ENCODE data around the gene PTPN9. TPM values are rescaled to one million over a fixed set of nuclear protein-coding genes. Genes with fewer than 3 reads are reported as not detected.
"Not testable (repeated sequence)": the region's sequence is repeated elsewhere in the genome, so short reads cannot be mapped to it uniquely, and the experiment has no call there.

PTPN9 gene
- total and polyA plus RNA-seq, 5 donors, result 4.5 to 16.0 (median 9.4) TPM

DNA sequence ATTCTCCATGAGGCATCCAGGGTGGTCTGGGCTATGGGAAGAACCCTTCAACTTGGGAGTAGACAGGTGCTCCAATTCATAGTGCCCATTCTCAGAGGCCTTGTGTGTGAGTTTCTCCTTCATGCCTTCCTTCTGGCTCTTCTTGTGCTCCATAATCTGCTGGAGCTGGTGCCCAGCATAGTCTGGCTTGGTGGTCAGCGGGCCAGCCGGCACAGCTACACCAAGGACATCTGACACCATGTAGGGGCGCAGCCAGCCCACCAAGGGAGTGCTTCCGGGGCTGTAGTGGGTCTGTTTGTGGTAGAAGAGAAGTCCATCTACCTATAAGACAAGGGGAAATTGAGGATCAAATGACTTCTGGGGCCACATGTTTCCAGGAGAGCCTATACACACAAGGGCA, 19.2 kb upstream of the PTPN9 start:
- no peaks in the 10 kb centered on the region for H3K9me3 ChIP-seq (ENCODE audit: control insufficient read depth, low read length)
- intact Hi-C loops (cut with DNase I), result no loop called here
- ATAC-seq, result no peak
- no peak for DNase-seq
- no peak overlapping the region for H3K4me3 ChIP-seq (ENCODE audit: low read length)
- H3K27ac ChIP-seq (ENCODE audit: low read length), result no peak overlapping the region
- no peaks in the 10 kb centered on the region for H3K4me1 ChIP-seq (ENCODE audit: control insufficient read depth, insufficient read depth, low read length)
- WGBS, result 93% methylated on average over 4 of the region's 4 CpGs
- no peaks in the 10 kb centered on the region for H3K27me3 ChIP-seq (ENCODE audit: control insufficient read depth, insufficient read depth)

DNA sequence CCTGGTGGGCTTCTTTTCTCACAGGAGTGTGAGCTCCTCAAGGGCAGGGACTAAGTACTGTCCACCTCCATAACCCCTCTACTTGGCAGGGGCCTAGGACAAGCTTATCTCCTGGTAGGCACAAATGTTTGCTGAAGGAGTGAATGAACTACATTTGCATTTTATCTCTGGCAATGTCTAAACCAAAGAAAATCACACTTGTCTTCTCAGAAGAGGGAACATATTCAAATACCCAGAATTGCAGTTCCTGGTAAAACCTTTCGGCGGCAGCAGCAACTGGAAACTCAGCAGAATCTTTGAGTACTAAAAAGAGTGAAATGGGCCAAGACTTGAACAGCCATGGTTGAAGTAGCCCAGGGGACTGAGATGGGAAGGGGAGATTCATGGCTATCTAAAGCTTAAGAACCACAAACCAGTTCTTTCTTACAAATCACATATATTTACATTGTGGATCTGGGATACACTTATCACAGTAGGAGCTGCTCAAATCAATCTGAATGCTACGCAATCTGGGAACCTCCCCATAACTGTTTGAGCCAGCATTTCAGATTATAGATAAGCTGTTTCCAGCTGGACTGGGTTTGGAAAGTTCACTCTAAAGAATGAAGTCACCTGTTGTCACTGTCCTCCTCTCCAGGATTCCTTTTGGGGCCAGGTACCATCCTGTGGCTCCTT, 18.7 kb upstream of the PTPN9 start:
- H3K27ac ChIP-seq (ENCODE audit: low read length), result no peak overlapping the region
- no peaks in the 10 kb centered on the region for H3K27me3 ChIP-seq (ENCODE audit: control insufficient read depth, insufficient read depth)
- no peak overlapping the region for H3K4me3 ChIP-seq (ENCODE audit: low read length)
- H3K9me3 ChIP-seq (ENCODE audit: control insufficient read depth, low read length), result no peaks in the 10 kb centered on the region
- no peaks in the 10 kb centered on the region for H3K4me1 ChIP-seq (ENCODE audit: control insufficient read depth, insufficient read depth, low read length)
- 61% methylated on average over 3 of the region's 3 CpGs for WGBS
- DNase-seq, result no peak
- peak in 1 of 2 donors; percentile 20 for ATAC-seq
- intact Hi-C loops (cut with DNase I), result no loop called here

DNA sequence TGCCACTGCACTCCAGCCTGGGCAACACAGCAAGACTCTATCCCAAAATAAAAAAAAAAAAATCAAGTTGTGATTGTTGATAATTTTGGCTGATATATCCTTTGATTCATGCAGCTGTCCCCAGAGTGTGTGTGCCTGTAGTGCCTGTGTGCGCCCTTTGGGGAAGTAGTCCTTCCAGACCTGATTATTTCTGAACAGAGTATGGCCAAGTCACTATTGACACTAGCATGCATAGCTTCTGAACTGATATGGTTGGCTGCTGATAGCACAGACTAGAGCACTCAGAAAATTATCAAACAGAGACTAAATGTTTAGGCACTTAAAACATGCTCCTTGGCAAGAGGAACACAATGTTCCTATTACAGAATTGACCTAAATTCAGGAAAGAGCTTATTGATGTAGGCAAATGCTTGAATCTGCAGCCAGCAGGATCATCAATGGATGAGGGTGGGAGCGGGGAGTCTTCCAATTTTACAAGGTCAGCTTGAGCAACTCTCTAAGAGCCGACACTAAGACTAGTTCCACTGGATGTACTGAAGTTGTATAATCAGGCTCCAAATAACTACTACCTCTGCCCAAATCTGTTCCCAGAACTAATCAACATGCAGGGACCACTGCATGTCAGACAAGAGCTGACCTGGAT, 17.7 kb upstream of the PTPN9 start:
- DNase-seq, result no peak
- Histone ChIP-seq H3K27ac (ENCODE audit: low read length) (no peak overlapping the region), H3K4me1 (ENCODE audit: control insufficient read depth, insufficient read depth, low read length) (no peaks in the 10 kb centered on the region), H3K27me3 (ENCODE audit: control insufficient read depth, insufficient read depth) (no peaks in the 10 kb centered on the region), H3K4me3 (ENCODE audit: low read length) (no peak overlapping the region), H3K9me3 (ENCODE audit: control insufficient read depth, low read length) (no peaks in the 10 kb centered on the region)
- 81% methylated on average over 3 of the region's 3 CpGs for WGBS
- intact Hi-C loops (cut with DNase I), result no loop called here
- no peak for ATAC-seq

DNA sequence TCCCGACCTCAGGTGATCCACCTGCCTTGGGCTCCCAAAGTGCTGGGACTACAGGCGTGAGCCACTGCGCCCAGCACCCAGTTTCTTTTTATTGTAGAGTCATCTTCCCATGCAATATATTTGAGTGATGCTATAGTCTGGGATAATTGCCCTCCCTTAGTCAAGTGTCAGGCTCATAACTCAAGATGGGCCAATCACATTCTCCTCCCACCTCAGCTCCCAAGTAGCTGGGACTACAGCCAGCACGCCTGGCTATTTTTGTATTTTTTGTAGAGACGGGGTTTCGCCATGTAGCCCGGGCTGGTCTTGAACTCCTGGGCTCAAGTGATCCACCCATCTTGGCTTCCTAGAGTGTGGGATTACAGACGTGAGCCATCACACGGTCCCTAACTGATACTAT, 15.2 kb upstream of the PTPN9 start:
- no peaks in the 10 kb centered on the region for H3K27me3 ChIP-seq (ENCODE audit: control insufficient read depth, insufficient read depth)
- no peak for ATAC-seq
- no peak for DNase-seq
- H3K9me3 ChIP-seq (ENCODE audit: control insufficient read depth, low read length), result no peaks in the 10 kb centered on the region
- intact Hi-C loops (cut with DNase I), result no loop called here
- H3K4me3 ChIP-seq (ENCODE audit: low read length), result no peak overlapping the region
- WGBS, result 75% methylated on average over 9 of the region's 9 CpGs
- H3K4me1 ChIP-seq (ENCODE audit: control insufficient read depth, insufficient read depth, low read length), result peaks cover 2% of the 10 kb centered on the region
- H3K27ac ChIP-seq (ENCODE audit: low read length), result no peak overlapping the region

DNA sequence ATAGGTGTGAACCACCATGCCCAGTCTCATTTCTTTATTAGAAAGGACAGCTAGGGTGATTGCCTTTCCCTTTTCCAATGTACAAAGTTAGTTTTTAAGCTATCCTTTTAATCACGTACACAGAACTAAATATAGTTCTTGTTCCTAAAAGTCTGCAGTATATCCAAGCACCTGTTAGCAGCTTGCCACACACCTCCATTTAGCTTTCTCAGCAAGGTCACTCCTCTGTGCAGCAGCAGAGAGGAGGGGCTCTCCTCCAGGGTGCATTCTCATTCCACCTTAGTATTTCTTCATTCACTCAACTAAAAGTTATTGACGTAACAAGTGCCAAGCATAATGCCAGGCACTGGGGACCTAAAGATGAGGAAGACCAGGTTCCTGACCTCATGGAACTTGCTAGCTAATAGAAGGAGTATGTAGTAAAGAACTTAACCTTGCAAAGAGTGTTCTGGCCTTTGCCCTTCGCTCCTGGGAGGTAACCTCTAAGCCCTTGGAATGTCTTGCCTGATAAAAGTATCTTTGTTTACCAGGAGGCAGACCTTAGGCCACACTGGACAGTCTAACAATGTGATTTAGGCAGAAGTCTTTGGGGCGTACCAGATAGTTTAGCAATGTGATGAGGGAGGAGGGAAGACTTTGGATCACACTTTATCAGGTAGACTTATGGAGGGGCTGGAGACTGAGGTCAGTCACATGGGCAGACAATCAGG, 12.7 kb upstream of the PTPN9 start:
- no peak for DNase-seq
- no peaks in the 10 kb centered on the region for H3K27me3 ChIP-seq (ENCODE audit: control insufficient read depth, insufficient read depth)
- ATAC-seq, result no peak
- 89% methylated on average over 4 of the region's 4 CpGs for WGBS
- H3K4me3 ChIP-seq (ENCODE audit: low read length), result no peak overlapping the region
- peaks cover 2% of the 10 kb centered on the region for H3K4me1 ChIP-seq (ENCODE audit: control insufficient read depth, insufficient read depth, low read length)
- H3K9me3 ChIP-seq (ENCODE audit: control insufficient read depth, low read length), result no peaks in the 10 kb centered on the region
- intact Hi-C loops (cut with DNase I), result no loop called here
- no peak overlapping the region for H3K27ac ChIP-seq (ENCODE audit: low read length)

DNA sequence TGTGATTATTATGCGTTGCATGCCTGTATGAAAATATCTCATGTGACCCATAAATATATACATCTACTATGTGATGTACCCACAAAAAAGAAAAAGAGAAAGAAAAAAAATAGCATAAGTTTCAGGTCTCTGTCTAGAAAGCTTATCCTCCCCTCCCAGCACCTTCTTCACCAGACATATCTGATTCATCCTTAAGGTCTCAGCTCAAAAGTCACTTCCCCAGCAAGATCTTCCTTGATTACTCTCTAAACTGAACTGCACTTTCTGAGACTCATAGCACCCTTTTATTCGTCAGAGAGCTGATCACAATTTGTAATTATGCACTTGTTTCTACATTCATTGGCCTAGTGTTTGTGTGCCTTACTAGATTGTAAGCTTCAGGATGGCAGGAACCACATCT, 11.1 kb upstream of the PTPN9 start:
- intact Hi-C loops (cut with DNase I), result no loop called here
- no peak for DNase-seq
- WGBS, result 97% methylated on average over 2 of the region's 2 CpGs
- Histone ChIP-seq H3K4me1 (ENCODE audit: control insufficient read depth, insufficient read depth, low read length) (peaks cover 2% of the 10 kb centered on the region), H3K27me3 (ENCODE audit: control insufficient read depth, insufficient read depth) (no peaks in the 10 kb centered on the region), H3K4me3 (ENCODE audit: low read length) (no peak overlapping the region), H3K27ac (ENCODE audit: low read length) (no peak overlapping the region), H3K9me3 (ENCODE audit: control insufficient read depth, low read length) (no peaks in the 10 kb centered on the region)
- ATAC-seq, result no peak

DNA sequence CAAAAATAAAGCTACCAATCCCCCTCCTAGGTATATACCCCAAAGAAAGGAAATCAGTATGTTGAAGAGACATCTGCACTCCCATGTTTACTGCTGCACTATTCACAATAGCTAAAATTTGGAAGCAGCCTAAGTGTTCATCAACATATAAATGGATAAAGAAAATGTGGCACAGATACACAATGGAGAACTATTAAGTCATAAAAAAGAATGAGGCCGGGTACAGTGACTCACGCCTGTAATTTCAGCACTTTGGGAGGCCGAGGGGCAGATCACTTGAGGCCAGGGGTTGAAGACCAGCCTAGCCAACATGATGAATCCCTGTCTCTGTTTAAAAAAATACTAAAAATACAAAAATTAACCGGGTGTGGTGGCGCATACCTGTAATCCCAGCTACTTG, 10.0 kb upstream of the PTPN9 start:
- Histone ChIP-seq H3K4me3 (ENCODE audit: low read length) (no peak overlapping the region), H3K27ac (ENCODE audit: low read length) (no peak overlapping the region), H3K4me1 (ENCODE audit: control insufficient read depth, insufficient read depth, low read length) (peaks cover 2% of the 10 kb centered on the region), H3K9me3 (ENCODE audit: control insufficient read depth, low read length) (no peaks in the 10 kb centered on the region), H3K27me3 (ENCODE audit: control insufficient read depth, insufficient read depth) (no peaks in the 10 kb centered on the region)
- DNase-seq (no peak), ATAC-seq (no peak)
- WGBS, result over 99% methylated on average over 5 of the region's 5 CpGs
- intact Hi-C loops (cut with DNase I), result no loop called here

DNA sequence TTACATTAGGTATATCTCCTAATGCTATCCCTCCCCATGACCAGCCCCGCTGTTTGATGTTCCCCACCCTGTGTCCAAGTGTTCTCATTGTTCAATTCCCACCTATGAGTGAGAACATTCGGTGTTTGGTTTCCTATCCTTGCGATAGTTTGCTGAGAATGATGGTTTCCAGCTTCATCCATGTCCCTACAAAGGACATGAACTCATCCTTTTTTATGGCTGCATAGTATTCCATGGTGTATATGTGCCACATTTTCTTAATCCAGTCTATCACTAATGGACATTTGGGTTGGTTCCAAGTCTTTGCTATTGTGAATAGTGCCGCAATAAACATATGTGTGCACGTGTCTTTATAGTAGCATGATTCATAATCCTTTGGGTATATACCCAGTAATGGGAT, 7.3 kb upstream of the PTPN9 start:
- 96% methylated on average over 5 of the region's 5 CpGs for WGBS
- H3K4me1 ChIP-seq (ENCODE audit: control insufficient read depth, insufficient read depth, low read length); DNase-seq; H3K27ac ChIP-seq (ENCODE audit: low read length); intact Hi-C loops (cut with DNase I); H3K9me3 ChIP-seq (ENCODE audit: control insufficient read depth, low read length); H3K27me3 ChIP-seq (ENCODE audit: control insufficient read depth, insufficient read depth); ATAC-seq; H3K4me3 ChIP-seq (ENCODE audit: low read length): not testable (repeated sequence)

DNA sequence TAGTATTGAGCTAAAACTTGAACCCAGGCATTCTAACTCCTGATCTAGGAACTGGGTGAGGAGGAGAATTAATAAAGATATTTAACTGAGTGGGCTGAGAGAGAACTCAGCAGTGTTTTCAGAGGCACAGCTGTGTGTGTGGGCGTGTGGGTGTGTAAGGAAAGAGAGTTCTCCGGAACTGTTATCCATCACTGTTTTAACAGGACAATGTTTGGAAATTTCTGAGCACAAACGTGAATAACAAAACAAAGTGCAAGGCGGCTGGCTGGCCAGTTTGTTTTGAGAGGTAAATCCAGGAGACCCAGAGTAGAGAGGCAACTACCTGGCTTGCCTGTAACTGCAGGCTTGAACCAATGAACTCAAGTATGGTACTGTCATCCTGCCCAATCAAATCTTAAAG, 5.0 kb upstream of the PTPN9 start:
- DNase-seq (no peak), ATAC-seq (no peak)
- intact Hi-C loops (cut with DNase I), result no loop called here
- Histone ChIP-seq H3K27ac (ENCODE audit: low read length) (no peak overlapping the region), H3K27me3 (ENCODE audit: control insufficient read depth, insufficient read depth) (no peaks in the 10 kb centered on the region), H3K4me3 (ENCODE audit: low read length) (no peak overlapping the region), H3K4me1 (ENCODE audit: control insufficient read depth, insufficient read depth, low read length) (no peaks in the 10 kb centered on the region), H3K9me3 (ENCODE audit: control insufficient read depth, low read length) (no peaks in the 10 kb centered on the region)
- 46% methylated on average over 4 of the region's 4 CpGs for WGBS

DNA sequence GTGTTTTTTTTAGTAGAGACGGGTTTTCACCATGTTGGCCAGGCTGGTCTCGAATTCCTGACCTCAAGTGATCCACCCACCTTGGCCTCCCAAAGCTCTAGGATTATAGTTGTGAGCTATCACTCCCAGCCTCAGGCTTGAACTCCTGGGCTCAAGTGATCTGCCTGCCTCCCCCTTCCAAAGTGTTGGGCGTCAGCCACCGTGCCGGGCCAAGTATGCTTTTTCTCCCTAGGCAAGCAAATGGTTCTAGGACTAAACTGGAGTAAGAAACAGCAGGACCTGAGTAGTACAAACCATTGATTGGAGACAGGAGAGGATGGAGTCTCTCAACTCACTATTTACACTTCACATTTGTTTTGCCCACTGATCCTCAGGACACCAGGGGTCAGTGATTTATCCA, 4.6 kb upstream of the PTPN9 start:
- ATAC-seq (no peak), DNase-seq (peak in 1 of 3 donors; percentile 68)
- H3K27ac ChIP-seq (ENCODE audit: low read length), result no peak overlapping the region
- H3K4me1 ChIP-seq (ENCODE audit: control insufficient read depth, insufficient read depth, low read length), result no peaks in the 10 kb centered on the region
- no peaks in the 10 kb centered on the region for H3K27me3 ChIP-seq (ENCODE audit: control insufficient read depth, insufficient read depth)
- intact Hi-C loops (cut with DNase I), result no loop called here
- no peaks in the 10 kb centered on the region for H3K9me3 ChIP-seq (ENCODE audit: control insufficient read depth, low read length)
- H3K4me3 ChIP-seq (ENCODE audit: low read length), result no peak overlapping the region
- 60% methylated on average over 5 of the region's 5 CpGs for WGBS

DNA sequence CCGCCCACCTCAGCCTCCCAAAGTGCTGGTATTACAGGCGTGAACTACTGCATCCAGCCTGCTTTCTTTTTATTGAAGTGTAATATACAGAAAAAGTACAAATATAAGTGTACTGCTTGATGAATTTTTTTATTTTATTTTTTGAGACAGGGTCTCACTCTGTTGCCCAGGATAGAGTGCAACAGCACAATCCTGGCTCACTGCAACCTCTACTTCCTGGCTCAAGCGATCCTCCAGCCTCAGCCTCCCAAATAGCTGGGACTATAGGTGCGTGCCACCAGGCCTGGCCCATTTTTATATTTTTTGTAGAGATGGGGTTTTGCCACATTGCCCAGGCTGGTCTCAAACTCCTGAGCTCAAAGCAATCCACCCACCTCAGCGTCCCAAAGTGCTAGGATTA, 3.8 kb upstream of the PTPN9 start:
- H3K27me3 ChIP-seq (ENCODE audit: control insufficient read depth, insufficient read depth); H3K9me3 ChIP-seq (ENCODE audit: control insufficient read depth, low read length); H3K4me1 ChIP-seq (ENCODE audit: control insufficient read depth, insufficient read depth, low read length); DNase-seq; H3K27ac ChIP-seq (ENCODE audit: low read length); intact Hi-C loops (cut with DNase I); ATAC-seq; H3K4me3 ChIP-seq (ENCODE audit: low read length): not testable (repeated sequence)
- WGBS, result 99% methylated on average over 5 of the region's 5 CpGs
